Ovary (tissue), 9 donors: ENCODE measurements around the gene P2RY6. TPM values are rescaled to one million over a fixed set of nuclear protein-coding genes. Genes with fewer than 3 reads are reported as not detected.

Experiments used
- DNase-seq, 5 donors: peaks; one replicate each; pipeline ENCODE4 v3.0.0-alpha.2; 2019 to 2020
- H3K27ac ChIP-seq, 2 donors: fragments of 200-600 bp; one replicate each; pipeline versions ENCODE4 v1.5.1 to v1.8.0; 2019 to 2022
- H3K27me3 ChIP-seq: fragments of 200-600 bp; one replicate; pipeline ENCODE4 v1.8.0; 2022
- H3K36me3 ChIP-seq: fragments of 200-600 bp; sonication (generic); one replicate; pipeline ENCODE4 v1.5.1; 2019
- H3K4me1 ChIP-seq: one replicate; pipeline ENCODE4 v1.8.1; 2013; ENCODE audit warnings: mild to moderate bottlenecking, moderate library complexity; ENCODE audit not compliant: insufficient read depth
- H3K4me3 ChIP-seq: fragments of 200-600 bp; sonication (generic); one replicate; pipeline ENCODE4 v1.5.1; 2017
- H3K9me3 ChIP-seq, 2 donors: fragments of 200-600 bp in 1 of 2; sonication (generic) in 1 of 2; one replicate each; pipeline versions ENCODE4 v1.5.1 to v1.8.1; 2013 to 2019; ENCODE audit warnings: mild to moderate bottlenecking in 1 of 2, moderate library complexity in 1 of 2
- CTCF ChIP-seq, 3 donors: fragments of 450-650 bp in 2 of 3; fragments of 200-600 bp in 1 of 3; IDR thresholded peaks; one replicate each; pipeline versions ENCODE4 v1.5.1 to v1.8.0; 2016 to 2022; ENCODE audit warnings: antibody characterized with exemption in 3 of 3, mild to moderate bottlenecking in 1 of 3
- EP300 ChIP-seq: sonication (generic); formaldehyde crosslinking; IDR thresholded peaks from one replicate; pipeline ENCODE4 v1.6.1; 2017; ENCODE audit warnings: antibody characterized with exemption
- POLR2A ChIP-seq: fragments of 450-650 bp; IDR thresholded peaks from one replicate; pipeline ENCODE4 v1.6.1; 2017; ENCODE audit warnings: antibody characterized with exemption, mild to moderate bottlenecking, moderate library complexity
- WGBS, 3 donors: extraction: QIAGEN DNeasy Blood & Tissue Kit in 1 of 3; methylation state at CpG; one replicate each; pipeline versions ENCODE4 v1.1.5 to v1.1.7; 2013 to 2017; 5-methylcytosine and 5-hydroxymethylcytosine counted together
- intact Hi-C, 4 donors: fragments of 100-400 bp; cut with DNase I; formaldehyde crosslinking; loops; one replicate each; pipeline versions ENCODE4 v1.11.0 to v1.15.1; 2022 to 2023
- polyA plus RNA-seq, 2 donors: library from polyadenylated mRNA; stranded (reverse); fragments of 200-250 nt in 1 of 2; fragments of 350-450 nt in 1 of 2; fragmentation: Illumina TruSeq in 1 of 2; extraction: RNeasy Lipid Tissue Mini Kit (QIAGEN cat#74804) in 1 of 2; gene quantifications; one replicate each; pipeline ENCODE4 v1.2.3, GENCODE V29; 2013 to 2014
- total RNA-seq, 7 donors: library from RNA; depleted of rRNA in 2 of 7; stranded (reverse); fragments of >200 nt in 2 of 7; fragmentation: NEBNext Ultra II Directional in 3 of 7; extraction: Animal tissue kit (Norgen Biotek cat#: 25700) in 3 of 7; gene quantifications; one replicate each; pipeline versions ENCODE4 v1.1.0 to v1.2.4, GENCODE V29; 2016 to 2023
- donor health status: DM: no; HTN: no; CAD: no; lungs with moderate emphysema.
- donor health status: DM: no; HTN: no; CAD: no.
- donor health status: Bipolar disorder and iron deficiency.
- donor health status: DM: yes; HTN: yes; CAD: no.
- donor health status: DM: no; HTN: no; CAD: no.
- donor health status: DM: yes; HTN: yes; CAD: no.

The P2RY6 gene
- total and polyA plus RNA-seq, 9 donors, result 0.23 to 1.4 (median 0.66) TPM; not detected in 1

- no peaks in the 10 kb centered on the region for H3K36me3 ChIP-seq
- H3K27ac ChIP-seq, result no peak overlapping the region
- H3K9me3 ChIP-seq, result no peaks in the 10 kb centered on the region
- intact Hi-C loops, result loop anchor here in 1 of 4 donors (10.0 kb wide), 1 partner anchor 104 kb away; no protein-coding TSS in a partner anchor
- WGBS, 3 donors, result 67 to 72% (median 68%) methylated on average over 5 of the region's 5 CpGs
- H3K4me1 ChIP-seq, result no peaks in the 10 kb centered on the region
- TF ChIP-seq CTCF (IDR thresholded peaks at IDR 0.05) (no peak), POLR2A (no peak), EP300 (no peak)
- no peak for DNase-seq
- no peaks in the 10 kb centered on the region for H3K27me3 ChIP-seq
- no peak overlapping the region for H3K4me3 ChIP-seq
Observed at GRCh38 chr11:73288192-73288872, 16.2 kb downstream of the P2RY6 start.

- no peaks in the 10 kb centered on the region for H3K36me3 ChIP-seq
- no peak overlapping the region for H3K4me3 ChIP-seq
- WGBS, 3 donors, result 21 to 22% (median 21%) methylated on average over 17 of the region's 17 CpGs
- peak; percentile 65 to 77 (median 74) for DNase-seq
- TF ChIP-seq EP300 (no peak), POLR2A (no peak), CTCF (IDR thresholded peaks at IDR 0.05) (peak; percentile 86 to 91 (median 89))
- H3K4me1 ChIP-seq, result no peaks in the 10 kb centered on the region
- intact Hi-C loops, result loop anchor here in 1 of 4 donors (10.0 kb wide), 1 partner anchor 104 kb away; no protein-coding TSS in a partner anchor
- no peaks in the 10 kb centered on the region for H3K27me3 ChIP-seq
- H3K27ac ChIP-seq, result no peak overlapping the region
- no peaks in the 10 kb centered on the region for H3K9me3 ChIP-seq
Observed at GRCh38 chr11:73288873-73289707, 17.0 kb downstream of the P2RY6 start.

- Histone ChIP-seq H3K27me3 (no peaks in the 10 kb centered on the region), H3K9me3 (no peaks in the 10 kb centered on the region), H3K27ac (no peak overlapping the region), H3K4me1 (no peaks in the 10 kb centered on the region), H3K36me3 (no peaks in the 10 kb centered on the region), H3K4me3 (no peak overlapping the region)
- TF ChIP-seq CTCF (IDR thresholded peaks at IDR 0.05), result no peak
- TF ChIP-seq EP300, result no peak
- TF ChIP-seq POLR2A, result no peak
- WGBS, 3 donors, result 86 to 89% (median 87%) methylated on average over 4 of the region's 4 CpGs
- intact Hi-C loops, result loop anchor here in 1 of 4 donors (10.0 kb wide), 1 partner anchor 104 kb away; no protein-coding TSS in a partner anchor
- DNase-seq, result no peak
Observed at GRCh38 chr11:73290536-73290935, 18.4 kb downstream of the P2RY6 start.

GRCh38 chr11:73291196-73291595, 19.1 kb downstream of the P2RY6 start:
- Histone ChIP-seq H3K9me3 (no peaks in the 10 kb centered on the region), H3K4me3 (no peak overlapping the region), H3K36me3 (no peaks in the 10 kb centered on the region), H3K4me1 (no peaks in the 10 kb centered on the region), H3K27me3 (no peaks in the 10 kb centered on the region), H3K27ac (no peak overlapping the region)
- TF ChIP-seq CTCF (IDR thresholded peaks at IDR 0.05), result no peak
- no peak for TF ChIP-seq EP300
- no peak for TF ChIP-seq POLR2A
- 70 to 90% (median 86%) methylated on average over 3 of the region's 3 CpGs for WGBS, 3 donors
- intact Hi-C loops, result loop anchor here in 1 of 4 donors (10.0 kb wide), 1 partner anchor 104 kb away; no protein-coding TSS in a partner anchor
- no peak for DNase-seq
